Activated CD8-positive, alpha-beta memory T cell treated with anti-CD3 and anti-CD28 coated beads, Interleukin-2, amount 50 U/mL, for 1 hour (primary cell): ENCODE data around the gene ZBTB22.
"Not testable (repeated sequence)": the region's sequence is repeated elsewhere in the genome, so short reads cannot be mapped to it uniquely, and the experiment has no call there.

Source experiments
- DNase-seq: peaks from one replicate; pipeline ENCODE4 v3.0.0-alpha.2; 2020; ENCODE audit errors: extremely low read depth

ZBTB22 gene

GRCh38 chr6:33279257-33279695 is 38.3 kb downstream of the ZBTB22 start:
- DNase-seq: no peak

- no peak for DNase-seq
Measured at GRCh38 chr6:33278810-33279209, 38.7 kb downstream of the ZBTB22 start.

- no peak for DNase-seq
Measured at GRCh38 chr6:33278392-33278741, 39.2 kb downstream of the ZBTB22 start.

GRCh38 chr6:33277663-33278391 is 39.7 kb downstream of the ZBTB22 start:
- no peak for DNase-seq

GRCh38 chr6:33276864-33277662 is 40.5 kb downstream of the ZBTB22 start, which contains the start of gene B3GALT4:
Gene B3GALT4, plus strand, starts transcription at chr6:33277123. Its CDS starts 297 bp downstream, at chr6:33277420.
- DNase-seq: no peak

GRCh38 chr6:33276581-33276863 is 41.0 kb downstream of the ZBTB22 start:
- no peak for DNase-seq

- DNase-seq: not testable (repeated sequence)
Measured at GRCh38 chr6:33275795-33276580, 41.6 kb downstream of the ZBTB22 start.

GRCh38 chr6:33273924-33274902 is 43.3 kb downstream of the ZBTB22 start:
- no peak for DNase-seq

- DNase-seq: no peak
Measured at GRCh38 chr6:33273129-33273923, 44.2 kb downstream of the ZBTB22 start.

- no peak for DNase-seq
Measured at GRCh38 chr6:33272275-33273128, 45.0 kb downstream of the ZBTB22 start.

- DNase-seq: peak; percentile 96
Measured at GRCh38 chr6:33271468-33272274, 45.9 kb downstream of the ZBTB22 start, which contains the start of the genes RPS18 and VPS52. Gene RPS18, plus strand, starts transcription at chr6:33272075. Its CDS starts 45 bp downstream, at chr6:33272120. Gene VPS52, minus strand, starts transcription at chr6:33271876. Its CDS starts 201 bp downstream, at chr6:33271675.

- no peak for DNase-seq
Measured at GRCh38 chr6:33271117-33271467, 46.5 kb downstream of the ZBTB22 start.
